ENCODE data around the gene GLYATL3. TPM values are rescaled to one million over a fixed set of nuclear protein-coding genes. Genes with fewer than 3 reads are reported as not detected.

Gene GLYATL3
- total RNA-seq, 2 donors from 2014 or later, result not detected

- no peaks in the 10 kb centered on the region for H3K36me3 ChIP-seq
- no peak for DNase-seq (ENCODE audit: low spot score)
- peak overlapping the region; percentile 2 to 45 for H3K4me3 ChIP-seq
- no peaks in the 10 kb centered on the region for H3K9me3 ChIP-seq
- no peak for TF ChIP-seq CTCF (IDR thresholded peaks at IDR 0.05)
- H3K27ac ChIP-seq, result no peak overlapping the region
- peaks cover 7 to 8% of the 10 kb centered on the region in 2 donors for H3K27me3 ChIP-seq
- H3K4me1 ChIP-seq, result peaks cover 0 to 10% of the 10 kb centered on the region in 2 donors
These were observed 51.5 kb downstream of the GLYATL3 start for GRCh38 chr6:49551078-49551865.

- H3K36me3 ChIP-seq, result no peaks in the 10 kb centered on the region
- H3K27me3 ChIP-seq, result peaks cover 7 to 8% of the 10 kb centered on the region in 2 donors
- H3K4me1 ChIP-seq, result peaks cover 0 to 10% of the 10 kb centered on the region in 2 donors
- H3K9me3 ChIP-seq, result no peaks in the 10 kb centered on the region
- H3K27ac ChIP-seq, result no peak overlapping the region
- DNase-seq (ENCODE audit: low spot score), result no peak
- TF ChIP-seq CTCF (IDR thresholded peaks at IDR 0.05), result no peak
- peak overlapping the region in 1 of 2 donors; percentile 45 for H3K4me3 ChIP-seq
These were observed 52.1 kb downstream of the GLYATL3 start for GRCh38 chr6:49551866-49552129.

- DNase-seq (ENCODE audit: low spot score), result no peak
- no peaks in the 10 kb centered on the region for H3K9me3 ChIP-seq
These were observed 52.9 kb downstream of the GLYATL3 start for GRCh38 chr6:49552596-49552995.

GRCh38 chr6:49553384-49553783, 53.7 kb downstream of the GLYATL3 start:
- no peaks in the 10 kb centered on the region for H3K9me3 ChIP-seq
- no peaks in the 10 kb centered on the region for H3K36me3 ChIP-seq
- H3K4me3 ChIP-seq, result no peak overlapping the region
- no peak for DNase-seq (ENCODE audit: low spot score)
- no peak overlapping the region for H3K27ac ChIP-seq
- peaks cover 7 to 8% of the 10 kb centered on the region in 2 donors for H3K27me3 ChIP-seq
- no peak for TF ChIP-seq CTCF (IDR thresholded peaks at IDR 0.05)
- peaks cover 0 to 10% of the 10 kb centered on the region in 2 donors for H3K4me1 ChIP-seq

More at GRCh38 chr6:49552596-49552995, 52.9 kb downstream of the GLYATL3 start:
- H3K36me3 ChIP-seq, result no peaks in the 10 kb centered on the region
- peaks cover 0 to 10% of the 10 kb centered on the region in 2 donors for H3K4me1 ChIP-seq
- no peak overlapping the region for H3K4me3 ChIP-seq
- peaks cover 7 to 8% of the 10 kb centered on the region in 2 donors for H3K27me3 ChIP-seq
- no peak for TF ChIP-seq CTCF (IDR thresholded peaks at IDR 0.05)
- H3K27ac ChIP-seq, result no peak overlapping the region

GRCh38 chr6:49555951-49556350, 56.2 kb downstream of the GLYATL3 start:
- no peak overlapping the region for H3K4me3 ChIP-seq
- TF ChIP-seq CTCF (IDR thresholded peaks at IDR 0.05), result no peak
- DNase-seq (ENCODE audit: low spot score), result no peak
- H3K27ac ChIP-seq, result no peak overlapping the region
- no peaks in the 10 kb centered on the region for H3K36me3 ChIP-seq
- peaks cover 0 to 2% of the 10 kb centered on the region in 2 donors for H3K27me3 ChIP-seq
- H3K4me1 ChIP-seq, result peaks cover 0 to 2% of the 10 kb centered on the region in 2 donors
- H3K9me3 ChIP-seq, result no peaks in the 10 kb centered on the region

- H3K4me1 ChIP-seq, result no peaks in the 10 kb centered on the region
- H3K36me3 ChIP-seq, result no peaks in the 10 kb centered on the region
- no peak overlapping the region for H3K27ac ChIP-seq
- H3K4me3 ChIP-seq, result no peak overlapping the region
- no peak for TF ChIP-seq CTCF (IDR thresholded peaks at IDR 0.05)
- H3K9me3 ChIP-seq, result no peaks in the 10 kb centered on the region
- no peak for DNase-seq (ENCODE audit: low spot score)
- no peaks in the 10 kb centered on the region for H3K27me3 ChIP-seq
These were observed 56.7 kb downstream of the GLYATL3 start for GRCh38 chr6:49556429-49556837.
